ENCODE results near the gene ATF7IP.
A peak's percentile ranks its signal among the peaks of the same experiment; 100 is the strongest.
"Not testable (repeated sequence)": the region's sequence is repeated elsewhere in the genome, so short reads cannot be mapped to it uniquely, and the experiment has no call there.

ATF7IP gene

DNA sequence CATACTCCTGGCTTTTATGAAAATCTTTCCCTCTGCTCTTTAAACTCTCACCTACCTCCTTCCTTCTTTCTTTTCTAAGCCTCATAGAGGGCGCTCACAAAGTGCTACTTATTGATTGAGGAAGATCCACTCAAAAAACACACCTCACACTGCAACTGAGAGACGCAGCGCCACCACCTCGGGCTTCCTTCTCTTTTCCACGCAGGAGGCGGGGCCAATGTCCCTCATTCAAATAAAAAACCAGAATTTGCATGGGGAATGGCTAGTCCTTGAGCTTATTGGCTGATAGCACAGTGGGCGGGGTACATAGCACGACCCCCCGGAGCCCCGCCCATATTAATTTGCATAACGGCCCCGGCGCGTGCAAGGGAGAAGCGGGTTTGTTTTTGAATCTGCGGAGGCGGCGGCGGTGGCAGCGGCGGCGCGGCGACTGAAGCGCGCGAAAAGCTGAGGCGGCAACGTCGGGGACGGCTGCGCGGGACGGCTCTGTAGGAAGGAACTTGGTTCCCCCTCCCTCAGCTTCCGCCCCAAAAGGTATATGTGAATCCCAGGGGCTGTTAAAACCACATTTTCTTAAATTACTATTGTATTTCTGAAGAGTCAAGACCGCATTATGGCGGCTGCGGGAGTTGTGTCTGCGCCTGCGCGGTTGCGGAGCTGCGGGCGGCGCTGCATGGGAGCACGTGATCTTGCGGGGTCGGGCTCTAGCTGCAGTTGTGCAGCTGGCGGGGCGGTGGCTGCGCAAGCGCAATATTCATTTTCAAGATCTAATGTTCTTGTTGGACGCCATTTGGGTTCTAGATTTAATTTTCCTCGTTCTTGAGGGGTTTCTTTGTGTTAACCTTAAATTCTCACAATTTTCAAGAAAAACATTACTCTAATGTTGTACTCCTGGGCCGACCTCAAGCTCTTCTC lies at the start of gene ATF7IP:
TSS of gene ATF7IP (plus strand) at position 389 of the 915 bp plus-strand sequence. CDS start 58,234 bp downstream, outside the sequence.
- peak; percentile 95 for DNase-seq
- peaks cover 48% of the 10 kb centered on the region for H3K4me1 Mint-ChIP-seq (ENCODE audit: low read depth)

GRCh38 chr12:14317362-14318146 lies 47.9 kb upstream of the ATF7IP start:
- no peaks in the 10 kb centered on the region for H3K36me3 Mint-ChIP-seq (ENCODE audit: low read depth)
- no peaks in the 10 kb centered on the region for H3K9me3 Mint-ChIP-seq
- H3K27me3 Mint-ChIP-seq = no peaks in the 10 kb centered on the region
- DNase-seq = no peak
- H3K4me1 Mint-ChIP-seq (ENCODE audit: low read depth) = no peaks in the 10 kb centered on the region
- no peak overlapping the region for H3K4me3 Mint-ChIP-seq
- H3K27ac Mint-ChIP-seq = no peak overlapping the region

More for the DNA sequence above, at the start of gene ATF7IP:
- peaks cover 9% of the 10 kb centered on the region for H3K9me3 Mint-ChIP-seq
- H3K4me3 Mint-ChIP-seq = peak within 1 kb of the TSS; percentile 81
- peaks cover 34% of the 10 kb centered on the region for H3K36me3 Mint-ChIP-seq (ENCODE audit: low read depth)
- peak within 1 kb of the TSS; percentile 97 for H3K27ac Mint-ChIP-seq
- H3K27me3 Mint-ChIP-seq = no peaks in the 10 kb centered on the region

GRCh38 chr12:14319704-14320427 lies 45.6 kb upstream of the ATF7IP start:
- H3K4me1 Mint-ChIP-seq (ENCODE audit: low read depth); H3K27ac Mint-ChIP-seq; DNase-seq; H3K4me3 Mint-ChIP-seq; H3K36me3 Mint-ChIP-seq (ENCODE audit: low read depth); H3K9me3 Mint-ChIP-seq; H3K27me3 Mint-ChIP-seq: not testable (repeated sequence)

- DNase-seq = no peak
- no peaks in the 10 kb centered on the region for H3K4me1 Mint-ChIP-seq (ENCODE audit: low read depth)
- no peaks in the 10 kb centered on the region for H3K27me3 Mint-ChIP-seq
Measured at GRCh38 chr12:14322403-14322802, 43.1 kb upstream of the ATF7IP start.

GRCh38 chr12:14325716-14326343 lies 39.7 kb upstream of the ATF7IP start:
- no peak overlapping the region for H3K27ac Mint-ChIP-seq
- no peaks in the 10 kb centered on the region for H3K27me3 Mint-ChIP-seq
- H3K4me3 Mint-ChIP-seq = no peak overlapping the region
- H3K36me3 Mint-ChIP-seq (ENCODE audit: low read depth) = no peaks in the 10 kb centered on the region
- H3K4me1 Mint-ChIP-seq (ENCODE audit: low read depth) = no peaks in the 10 kb centered on the region
- no peaks in the 10 kb centered on the region for H3K9me3 Mint-ChIP-seq
- DNase-seq = no peak

More at GRCh38 chr12:14322403-14322802, 43.1 kb upstream of the ATF7IP start:
- Mint-ChIP-seq H3K27ac (no peak overlapping the region), H3K36me3 (ENCODE audit: low read depth) (no peaks in the 10 kb centered on the region), H3K9me3 (no peaks in the 10 kb centered on the region), H3K4me3 (no peak overlapping the region)

- Mint-ChIP-seq H3K9me3 (peaks cover under 1% of the 10 kb centered on the region), H3K27ac (no peak overlapping the region), H3K4me3 (no peak overlapping the region), H3K4me1 (ENCODE audit: low read depth) (no peaks in the 10 kb centered on the region), H3K36me3 (ENCODE audit: low read depth) (no peaks in the 10 kb centered on the region), H3K27me3 (no peaks in the 10 kb centered on the region)
- no peak for DNase-seq
Measured at GRCh38 chr12:14326699-14327098, 38.8 kb upstream of the ATF7IP start.

- Mint-ChIP-seq H3K9me3 (peaks cover 9% of the 10 kb centered on the region), H3K27ac (no peak overlapping the region), H3K27me3 (no peaks in the 10 kb centered on the region), H3K4me1 (ENCODE audit: low read depth) (no peaks in the 10 kb centered on the region), H3K4me3 (no peak overlapping the region), H3K36me3 (ENCODE audit: low read depth) (peaks cover 2% of the 10 kb centered on the region)
- no peak for DNase-seq
Measured at GRCh38 chr12:14327711-14328110, 37.8 kb upstream of the ATF7IP start.

GRCh38 chr12:14332482-14332881 lies 33.0 kb upstream of the ATF7IP start:
- DNase-seq = no peak
- peaks cover 7% of the 10 kb centered on the region for H3K36me3 Mint-ChIP-seq (ENCODE audit: low read depth)
- no peak overlapping the region for H3K4me3 Mint-ChIP-seq
- H3K4me1 Mint-ChIP-seq (ENCODE audit: low read depth) = no peaks in the 10 kb centered on the region
- H3K27me3 Mint-ChIP-seq = no peaks in the 10 kb centered on the region
- H3K9me3 Mint-ChIP-seq = peaks cover 28% of the 10 kb centered on the region
- no peak overlapping the region for H3K27ac Mint-ChIP-seq

GRCh38 chr12:14340371-14340770 lies 25.1 kb upstream of the ATF7IP start:
- H3K9me3 Mint-ChIP-seq = peaks cover 35% of the 10 kb centered on the region
- no peak for DNase-seq

GRCh38 chr12:14351524-14351923 lies 14.0 kb upstream of the ATF7IP start:
- H3K4me1 Mint-ChIP-seq (ENCODE audit: low read depth); DNase-seq; H3K27ac Mint-ChIP-seq; H3K36me3 Mint-ChIP-seq (ENCODE audit: low read depth); H3K4me3 Mint-ChIP-seq; H3K27me3 Mint-ChIP-seq: not testable (repeated sequence)
- peaks cover 36% of the 10 kb centered on the region for H3K9me3 Mint-ChIP-seq

More at GRCh38 chr12:14340371-14340770, 25.1 kb upstream of the ATF7IP start:
- Mint-ChIP-seq H3K4me3 (no peak overlapping the region), H3K27me3 (no peaks in the 10 kb centered on the region), H3K36me3 (ENCODE audit: low read depth) (no peaks in the 10 kb centered on the region), H3K4me1 (ENCODE audit: low read depth) (no peaks in the 10 kb centered on the region), H3K27ac (no peak overlapping the region)

DNA sequence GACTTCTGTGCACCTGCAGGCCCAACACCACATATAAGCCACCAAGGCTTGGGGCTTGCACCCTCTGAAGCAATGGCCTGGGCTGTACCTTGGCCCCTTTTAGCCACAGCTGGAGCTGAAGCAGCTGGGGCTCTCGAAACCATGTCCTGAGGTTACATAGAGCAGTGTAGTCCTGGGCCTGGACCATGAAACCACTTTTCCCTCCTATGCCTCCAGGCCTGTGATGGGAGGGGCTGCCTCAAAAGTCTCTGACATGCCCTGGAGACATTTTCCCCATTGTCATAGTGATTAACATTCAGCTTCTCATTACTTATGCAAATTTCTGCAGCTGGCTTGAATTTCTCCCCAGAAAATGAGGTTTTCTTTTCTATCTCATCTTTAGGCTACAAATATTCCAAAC lies 13.4 kb upstream of the ATF7IP start:
- H3K4me3 Mint-ChIP-seq; DNase-seq; H3K27me3 Mint-ChIP-seq; H3K36me3 Mint-ChIP-seq (ENCODE audit: low read depth); H3K4me1 Mint-ChIP-seq (ENCODE audit: low read depth); H3K27ac Mint-ChIP-seq: not testable (repeated sequence)
- peaks cover 36% of the 10 kb centered on the region for H3K9me3 Mint-ChIP-seq

GRCh38 chr12:14354665-14355064 lies 10.8 kb upstream of the ATF7IP start:
- H3K4me3 Mint-ChIP-seq; H3K27me3 Mint-ChIP-seq; H3K36me3 Mint-ChIP-seq (ENCODE audit: low read depth); H3K4me1 Mint-ChIP-seq (ENCODE audit: low read depth); DNase-seq; H3K27ac Mint-ChIP-seq: not testable (repeated sequence)
- peaks cover 33% of the 10 kb centered on the region for H3K9me3 Mint-ChIP-seq

- peaks cover 2% of the 10 kb centered on the region for H3K36me3 Mint-ChIP-seq (ENCODE audit: low read depth)
Measured at GRCh38 chr12:14356147-14356546, 9.3 kb upstream of the ATF7IP start.

GRCh38 chr12:14357486-14357885 lies 8.0 kb upstream of the ATF7IP start:
- Mint-ChIP-seq H3K9me3 (peaks cover 12% of the 10 kb centered on the region), H3K27ac (no peak overlapping the region), H3K4me3 (no peak overlapping the region), H3K36me3 (ENCODE audit: low read depth) (peaks cover 2% of the 10 kb centered on the region), H3K27me3 (no peaks in the 10 kb centered on the region), H3K4me1 (ENCODE audit: low read depth) (peaks cover 4% of the 10 kb centered on the region)
- DNase-seq = no peak

More at GRCh38 chr12:14356147-14356546, 9.3 kb upstream of the ATF7IP start:
- DNase-seq = no peak
- H3K27ac Mint-ChIP-seq = no peak overlapping the region
- no peak overlapping the region for H3K4me3 Mint-ChIP-seq
- no peaks in the 10 kb centered on the region for H3K4me1 Mint-ChIP-seq (ENCODE audit: low read depth)
- peaks cover 22% of the 10 kb centered on the region for H3K9me3 Mint-ChIP-seq
- no peaks in the 10 kb centered on the region for H3K27me3 Mint-ChIP-seq
